Cortex of kidney (tissue), 1 donor: Measurements from ENCODE around the gene PRXL2B.

Experiments used
- DNase-seq: peaks from one replicate; lab custom pipeline; 2025; lab: John Stamatoyannopoulos, UW

Gene PRXL2B

GRCh38 chr1:2635361-2636010, 48.9 kb downstream of the PRXL2B start:
- DNase-seq = no peak

DNA sequence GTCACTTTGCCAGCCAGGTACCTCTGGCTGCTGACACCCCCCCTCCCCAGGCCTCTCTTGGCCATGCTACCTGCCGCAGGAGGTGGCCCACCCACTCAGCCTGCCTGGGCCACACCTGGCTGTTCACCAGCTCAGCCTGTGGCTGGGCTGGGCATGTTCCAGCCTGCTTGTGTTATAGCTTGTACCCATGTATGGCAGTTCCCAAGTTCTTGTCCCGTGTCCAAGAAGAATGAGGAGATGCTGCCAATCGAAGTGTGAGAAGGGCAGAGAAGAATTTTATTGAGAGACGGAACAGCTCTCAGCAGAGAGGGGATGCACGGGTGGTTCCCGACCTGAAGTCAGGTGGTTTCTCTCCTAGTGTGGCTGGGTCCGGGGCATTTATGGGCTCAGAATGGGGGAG, 50.2 kb downstream of the PRXL2B start:
- DNase-seq = no peak

DNA sequence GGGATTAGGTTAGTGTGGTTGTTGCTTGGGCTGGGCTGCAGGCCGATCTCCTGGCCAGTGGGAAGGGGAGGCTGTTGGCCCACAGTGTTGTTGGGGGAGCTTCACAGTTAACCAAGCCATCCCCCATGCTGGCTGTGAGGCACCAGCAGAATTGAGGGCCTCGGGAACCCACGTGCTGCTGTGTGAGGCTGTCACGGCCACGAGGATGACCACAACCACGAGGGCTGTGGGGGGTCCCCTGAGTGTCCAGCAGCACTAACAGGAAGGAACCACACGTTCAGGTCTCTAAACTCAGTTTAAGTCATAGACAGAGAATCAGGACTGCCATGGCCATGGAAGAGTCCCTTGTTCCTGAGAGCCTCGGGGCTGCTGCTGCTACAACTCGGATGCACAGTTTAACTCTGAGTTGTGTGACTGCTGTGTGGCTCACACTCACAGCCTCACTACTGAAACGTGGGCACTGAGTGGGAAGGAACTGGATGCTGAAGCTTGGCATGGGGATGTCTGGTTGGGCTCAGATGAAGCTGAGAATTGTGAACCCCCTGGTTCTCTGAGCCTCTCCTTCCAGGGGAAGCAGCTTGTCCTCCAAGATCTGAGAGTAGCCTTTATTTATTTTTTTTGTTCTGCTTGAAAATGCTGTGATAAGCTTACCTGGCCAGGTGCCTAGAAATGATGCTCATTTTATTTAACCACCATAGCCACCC, 51.0 kb downstream of the PRXL2B start:
- DNase-seq = no peak

GRCh38 chr1:2638466-2639115, 52.0 kb downstream of the PRXL2B start:
- DNase-seq = no peak

GRCh38 chr1:2639203-2639602, 52.6 kb downstream of the PRXL2B start:
- DNase-seq = no peak

GRCh38 chr1:2639607-2640521, 53.3 kb downstream of the PRXL2B start:
- DNase-seq = no peak

DNA sequence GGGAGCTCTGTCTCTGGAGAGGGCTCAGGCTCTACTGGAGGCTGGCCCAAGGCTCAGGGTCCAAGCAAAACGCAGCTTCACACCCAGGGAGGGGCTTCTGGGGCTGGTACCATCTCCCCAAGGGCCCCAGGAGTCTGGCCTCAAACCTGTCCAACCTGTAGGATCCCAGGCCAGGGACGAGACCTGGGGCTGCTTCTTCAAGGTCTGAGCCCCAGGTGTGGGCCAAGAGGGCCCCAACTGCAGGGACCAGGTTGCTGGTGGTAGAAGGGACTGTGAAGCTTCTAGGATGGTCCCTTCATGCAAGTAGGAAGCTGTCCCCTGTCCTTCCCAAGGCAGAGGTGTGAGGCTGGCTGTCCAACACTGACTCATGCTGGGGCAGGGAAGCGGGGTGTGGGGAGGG, 54.0 kb downstream of the PRXL2B start:
- no peak for DNase-seq
